CD4-positive, alpha-beta T cell (primary cell): ENCODE measurements around the gene SCAPER. TPM values are rescaled to one million over a fixed set of nuclear protein-coding genes. Genes with fewer than 3 reads are reported as not detected.
"Not testable (repeated sequence)": the region's sequence is repeated elsewhere in the genome, so short reads cannot be mapped to it uniquely, and the experiment has no call there.

ENCODE experiments used
- ATAC-seq: fragments of 200-7000 bp; cut with Tn5 transposase; one replicate; pipeline ENCODE4 v1.10.0; 2022; ENCODE audit warnings: mild to moderate bottlenecking; ENCODE audit not compliant: poor library complexity
- CTCF ChIA-PET: fragments of 350-600 bp; sonication (Branson Sonifier 250); formaldehyde crosslinking; loops from one replicate; lab custom pipeline; 2021; ENCODE audit warnings: antibody characterized with exemption, inconsistent platforms; lab: Charles Lee
- POLR2A ChIA-PET: fragments of 350-600 bp; sonication (Branson Sonifier 250); formaldehyde crosslinking; loops from one replicate; lab custom pipeline; 2021; ENCODE audit warnings: antibody characterized with exemption, inconsistent platforms; lab: Charles Lee
- DNase-seq, 14 experiments: peaks; one replicate each; pipeline ENCODE4 v3.0.0-alpha.2; 2013 to 2020; ENCODE audit warnings: mixed read lengths in 2 of 14
- H3K27ac ChIP-seq, 2 donors: one replicate each; pipeline versions ENCODE4 v1.5.1 to v1.7.0; 2013; ENCODE audit warnings: low read length in 2 of 2, low read depth in 1 of 2, mild to moderate bottlenecking in 1 of 2
- H3K27me3 ChIP-seq, 2 experiments: 1 replicate in 1 of 2; 2 replicates in 1 of 2; pipeline versions ENCODE4 v1.6.1 to v1.7.0; 2013; ENCODE audit warnings: low read length in 2 of 2, control low read depth in 1 of 2, mild to moderate bottlenecking in 1 of 2, moderate library complexity in 1 of 2; ENCODE audit not compliant: insufficient read depth in 2 of 2, control insufficient read depth in 1 of 2
- H3K36me3 ChIP-seq: one replicate; pipeline ENCODE4 v1.6.1; 2013; ENCODE audit warnings: low read length, control low read depth; ENCODE audit not compliant: insufficient read depth
- H3K4me1 ChIP-seq: one replicate; pipeline ENCODE4 v1.6.1; 2013; ENCODE audit warnings: low read length, control low read depth; ENCODE audit not compliant: insufficient read depth
- H3K4me3 ChIP-seq: one replicate; pipeline ENCODE4 v1.5.1; 2013; ENCODE audit warnings: mild to moderate bottlenecking, low read length, moderate library complexity
- H3K9me3 ChIP-seq, 2 experiments: 1 replicate in 1 of 2; 2 replicates in 1 of 2; pipeline versions ENCODE4 v1.6.1 to v1.7.0; 2013; ENCODE audit warnings: low read length in 2 of 2, mild to moderate bottlenecking in 2 of 2, control low read depth in 1 of 2, moderate library complexity in 1 of 2; ENCODE audit not compliant: control insufficient read depth in 1 of 2, insufficient read depth in 1 of 2
- H3K27ac Mint-ChIP-seq: one replicate; pipeline ENCODE4 v1.8.0; 2020; ENCODE audit warnings: mixed read lengths
- H3K27me3 Mint-ChIP-seq: one replicate; pipeline ENCODE4 v1.8.0; 2021; ENCODE audit warnings: mixed read lengths
- H3K36me3 Mint-ChIP-seq: one replicate; pipeline ENCODE4 v1.8.0; 2021; ENCODE audit warnings: low read depth, mixed read lengths
- H3K4me1 Mint-ChIP-seq: one replicate; pipeline ENCODE4 v1.8.0; 2021; ENCODE audit warnings: low read depth, mixed read lengths
- H3K4me3 Mint-ChIP-seq: one replicate; pipeline ENCODE4 v1.8.0; 2020; ENCODE audit warnings: mild to moderate bottlenecking, mixed read lengths
- H3K9me3 Mint-ChIP-seq: one replicate; pipeline ENCODE4 v1.8.0; 2020; ENCODE audit warnings: mixed read lengths
- intact Hi-C, 2 experiments: fragments of 100-400 bp; cut with DNase I in 1 of 2; cut with micrococcal nuclease in 1 of 2; formaldehyde crosslinking; loops; one replicate each; pipeline versions ENCODE4 v1.15.1 to v1.9.0; 2023 to 2025; cut with DNase I, micrococcal nuclease
- total RNA-seq, 174 experiments: library from RNA in 2 of 174; stranded (reverse) in 2 of 174; gene quantifications; one replicate each; pipeline ENCODE4 v1.2.3 and lab custom pipeline; 2021 to 2026
- TF ChIP-seq, protein P1 (sequence below): fragments of 200-600 bp; IDR thresholded peaks from one replicate; pipeline ENCODE4 v1.8.0; 2022; ENCODE audit warnings: antibody characterized with exemption, mild to moderate bottlenecking

The SCAPER gene
- total RNA-seq, 2 experiments from 2014 or later, result 40.3 to 41.2 TPM

GRCh38 chr15:76696840-76697239 lies 208.3 kb downstream of the SCAPER start:
- Histone ChIP-seq H3K4me3 (no peak overlapping the region), H3K36me3 (peaks cover 10% of the 10 kb centered on the region), H3K27ac (no peak overlapping the region), H3K4me1 (no peaks in the 10 kb centered on the region), H3K27me3 (no peaks in the 10 kb centered on the region), H3K9me3 (no peaks in the 10 kb centered on the region)
- Mint-ChIP-seq H3K9me3 (no peaks in the 10 kb centered on the region), H3K27ac (no peak overlapping the region), H3K36me3 (peaks cover 36% of the 10 kb centered on the region), H3K4me3 (no peak overlapping the region), H3K27me3 (no peaks in the 10 kb centered on the region), H3K4me1 (no peaks in the 10 kb centered on the region)
- TF ChIP-seq, protein P1, sequence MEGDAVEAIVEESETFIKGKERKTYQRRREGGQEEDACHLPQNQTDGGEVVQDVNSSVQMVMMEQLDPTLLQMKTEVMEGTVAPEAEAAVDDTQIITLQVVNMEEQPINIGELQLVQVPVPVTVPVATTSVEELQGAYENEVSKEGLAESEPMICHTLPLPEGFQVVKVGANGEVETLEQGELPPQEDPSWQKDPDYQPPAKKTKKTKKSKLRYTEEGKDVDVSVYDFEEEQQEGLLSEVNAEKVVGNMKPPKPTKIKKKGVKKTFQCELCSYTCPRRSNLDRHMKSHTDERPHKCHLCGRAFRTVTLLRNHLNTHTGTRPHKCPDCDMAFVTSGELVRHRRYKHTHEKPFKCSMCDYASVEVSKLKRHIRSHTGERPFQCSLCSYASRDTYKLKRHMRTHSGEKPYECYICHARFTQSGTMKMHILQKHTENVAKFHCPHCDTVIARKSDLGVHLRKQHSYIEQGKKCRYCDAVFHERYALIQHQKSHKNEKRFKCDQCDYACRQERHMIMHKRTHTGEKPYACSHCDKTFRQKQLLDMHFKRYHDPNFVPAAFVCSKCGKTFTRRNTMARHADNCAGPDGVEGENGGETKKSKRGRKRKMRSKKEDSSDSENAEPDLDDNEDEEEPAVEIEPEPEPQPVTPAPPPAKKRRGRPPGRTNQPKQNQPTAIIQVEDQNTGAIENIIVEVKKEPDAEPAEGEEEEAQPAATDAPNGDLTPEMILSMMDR, result no peak
- DNase-seq, result no peak
- intact Hi-C loops, result no loop called here
- ChIA-PET CTCF (no interaction called here), POLR2A (no interaction called here)
- ATAC-seq, result no peak

DNA sequence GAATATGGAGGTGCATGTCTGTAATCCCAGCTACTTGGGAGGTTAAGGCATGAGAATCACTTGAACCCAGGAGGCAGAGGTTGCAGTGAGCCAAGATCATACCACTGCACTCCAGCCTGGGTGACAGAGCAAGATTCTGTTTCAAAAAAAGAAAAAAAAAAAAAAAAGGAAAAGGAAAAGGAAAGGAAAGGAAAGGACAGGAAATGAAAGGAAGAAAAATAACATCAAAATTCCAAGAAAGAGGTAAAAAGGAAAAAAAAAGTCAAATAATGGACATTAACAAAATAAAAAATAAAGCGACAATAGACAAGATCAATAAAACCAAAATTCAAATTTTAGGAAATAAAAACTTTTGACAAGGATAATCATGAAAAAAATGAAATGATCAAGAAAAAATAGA lies 212.6 kb downstream of the SCAPER start:
- CTCF ChIA-PET, H3K4me1 Mint-ChIP-seq, H3K9me3 Mint-ChIP-seq, DNase-seq, H3K27me3 ChIP-seq, H3K4me3 ChIP-seq, ATAC-seq, H3K27ac Mint-ChIP-seq, H3K9me3 ChIP-seq, H3K4me3 Mint-ChIP-seq, POLR2A ChIA-PET, H3K27ac ChIP-seq, H3K4me1 ChIP-seq, intact Hi-C loops, H3K36me3 ChIP-seq, H3K27me3 Mint-ChIP-seq: not testable (repeated sequence)
- H3K36me3 Mint-ChIP-seq, result peaks cover 26% of the 10 kb centered on the region

- CTCF ChIA-PET, H3K36me3 ChIP-seq, H3K4me3 ChIP-seq, H3K27me3 ChIP-seq, H3K4me1 Mint-ChIP-seq, H3K9me3 ChIP-seq, DNase-seq, H3K4me1 ChIP-seq, H3K4me3 Mint-ChIP-seq, H3K9me3 Mint-ChIP-seq, POLR2A ChIA-PET, ATAC-seq, H3K27ac Mint-ChIP-seq, intact Hi-C loops, H3K27me3 Mint-ChIP-seq, H3K27ac ChIP-seq: not testable (repeated sequence)
- peaks cover 45% of the 10 kb centered on the region for H3K36me3 Mint-ChIP-seq
Observed at GRCh38 chr15:76687592-76687991, 217.5 kb downstream of the SCAPER start.

GRCh38 chr15:76684002-76684401 lies 221.1 kb downstream of the SCAPER start:
- Histone ChIP-seq H3K4me1 (no peaks in the 10 kb centered on the region), H3K4me3 (no peak overlapping the region), H3K36me3 (no peaks in the 10 kb centered on the region), H3K9me3 (no peaks in the 10 kb centered on the region), H3K27me3 (no peaks in the 10 kb centered on the region), H3K27ac (no peak overlapping the region)
- CTCF ChIA-PET, result no interaction called here
- H3K4me3 Mint-ChIP-seq, result no peak overlapping the region
- DNase-seq (no peak), ATAC-seq (no peak)
- POLR2A ChIA-PET, result no interaction called here
- peaks cover 58% of the 10 kb centered on the region for H3K36me3 Mint-ChIP-seq
- intact Hi-C loops, result no loop called here
- H3K4me1 Mint-ChIP-seq, result no peaks in the 10 kb centered on the region
- no peak overlapping the region for H3K27ac Mint-ChIP-seq
- H3K9me3 Mint-ChIP-seq, result peaks cover 11% of the 10 kb centered on the region
- H3K27me3 Mint-ChIP-seq, result no peaks in the 10 kb centered on the region
- TF ChIP-seq, protein P1, result no peak
